Measurements from ENCODE around the gene AGBL1.
A peak's percentile ranks its signal among the peaks of the same experiment; 100 is the strongest.

The AGBL1 gene

DNA sequence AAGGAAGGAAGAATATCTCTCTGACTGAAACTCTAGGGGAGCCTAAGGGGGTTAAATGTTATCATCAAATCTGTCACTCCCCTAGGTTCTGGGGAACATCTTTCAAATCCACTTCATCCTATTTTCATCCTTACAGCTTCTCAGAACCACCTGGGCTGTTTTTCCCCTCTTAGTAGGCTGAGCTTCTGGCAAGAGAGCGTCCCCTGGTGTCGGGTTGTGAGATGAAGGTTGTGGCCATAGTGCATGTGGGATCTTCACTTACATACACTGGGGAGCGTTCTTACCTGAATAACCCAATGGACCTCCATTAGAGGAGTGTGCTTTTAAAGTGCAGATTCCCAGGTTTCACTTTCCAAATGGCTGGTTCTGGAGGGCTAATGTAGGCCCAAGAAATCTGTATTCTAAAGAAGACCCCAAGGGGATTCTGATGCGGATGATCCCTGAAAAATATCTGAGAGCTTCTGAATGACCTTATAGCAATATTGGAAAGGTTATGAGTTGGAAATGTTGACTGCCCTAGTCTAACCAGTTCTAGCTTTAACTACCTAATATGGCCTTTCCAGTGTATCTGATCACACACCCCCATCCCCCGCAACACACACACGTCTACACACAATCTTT lies 663.7 kb downstream of the AGBL1 start:
- H3K4me3 ChIP-seq (ENCODE audit: low read depth, low read length): no peak overlapping the region
- peak; percentile 31 for DNase-seq (ENCODE audit: low read depth)
- TF ChIP-seq, protein P1, sequence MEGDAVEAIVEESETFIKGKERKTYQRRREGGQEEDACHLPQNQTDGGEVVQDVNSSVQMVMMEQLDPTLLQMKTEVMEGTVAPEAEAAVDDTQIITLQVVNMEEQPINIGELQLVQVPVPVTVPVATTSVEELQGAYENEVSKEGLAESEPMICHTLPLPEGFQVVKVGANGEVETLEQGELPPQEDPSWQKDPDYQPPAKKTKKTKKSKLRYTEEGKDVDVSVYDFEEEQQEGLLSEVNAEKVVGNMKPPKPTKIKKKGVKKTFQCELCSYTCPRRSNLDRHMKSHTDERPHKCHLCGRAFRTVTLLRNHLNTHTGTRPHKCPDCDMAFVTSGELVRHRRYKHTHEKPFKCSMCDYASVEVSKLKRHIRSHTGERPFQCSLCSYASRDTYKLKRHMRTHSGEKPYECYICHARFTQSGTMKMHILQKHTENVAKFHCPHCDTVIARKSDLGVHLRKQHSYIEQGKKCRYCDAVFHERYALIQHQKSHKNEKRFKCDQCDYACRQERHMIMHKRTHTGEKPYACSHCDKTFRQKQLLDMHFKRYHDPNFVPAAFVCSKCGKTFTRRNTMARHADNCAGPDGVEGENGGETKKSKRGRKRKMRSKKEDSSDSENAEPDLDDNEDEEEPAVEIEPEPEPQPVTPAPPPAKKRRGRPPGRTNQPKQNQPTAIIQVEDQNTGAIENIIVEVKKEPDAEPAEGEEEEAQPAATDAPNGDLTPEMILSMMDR (IDR thresholded peaks at IDR 0.05; ENCODE audit: control insufficient read depth, extremely low read depth, insufficient read depth): peak; percentile 83

DNA sequence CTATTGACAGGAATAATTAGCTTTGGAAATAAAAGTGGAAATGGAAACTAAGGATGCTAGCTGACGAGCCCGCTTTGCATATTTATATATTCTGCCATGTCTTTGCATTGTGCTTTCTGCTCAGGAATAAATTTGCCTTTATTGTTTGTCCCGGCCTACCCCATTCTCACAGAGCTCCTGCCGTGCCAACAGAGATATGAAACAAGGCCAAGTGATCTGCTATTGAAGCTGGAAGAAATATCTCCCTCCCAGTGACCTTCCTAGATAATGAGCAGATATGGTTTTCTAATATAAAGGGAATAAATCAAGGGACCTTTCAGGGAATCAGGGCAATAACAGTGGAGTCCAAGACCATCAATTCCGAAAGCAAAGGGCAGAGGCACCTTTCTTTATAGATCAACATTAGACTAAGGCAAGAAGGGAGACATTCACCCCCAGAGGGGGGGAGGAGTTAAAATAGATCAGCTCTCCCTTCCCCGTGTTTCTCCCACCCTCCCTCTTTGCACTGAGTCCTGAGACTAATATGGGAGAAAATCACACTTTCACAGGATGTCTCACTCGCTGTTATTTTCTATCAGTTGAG lies 664.6 kb downstream of the AGBL1 start:
- no peak overlapping the region for H3K4me3 ChIP-seq (ENCODE audit: low read depth, low read length)
- DNase-seq (ENCODE audit: low read depth): no peak
- TF ChIP-seq, protein P1 (IDR thresholded peaks at IDR 0.05; ENCODE audit: control insufficient read depth, extremely low read depth, insufficient read depth): no peak

DNA sequence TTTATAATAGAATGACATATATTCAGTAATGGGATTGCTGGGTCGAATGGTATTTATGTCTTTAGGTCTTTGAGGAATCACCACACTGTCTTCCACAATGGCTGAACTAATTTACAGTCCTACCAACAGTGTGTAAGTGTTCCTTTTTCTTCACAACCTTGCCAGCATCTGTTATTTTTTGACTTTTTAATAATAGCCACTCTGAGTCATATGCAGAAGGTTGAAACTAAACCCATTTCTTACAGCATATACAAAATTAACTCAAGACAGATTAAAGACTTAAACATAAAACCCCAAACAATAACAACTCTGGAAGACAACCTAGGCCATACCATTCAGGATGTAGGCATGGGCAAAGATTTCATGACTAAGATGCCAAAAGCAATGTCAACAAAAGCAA lies 671.4 kb downstream of the AGBL1 start:
- TF ChIP-seq, protein P1 (IDR thresholded peaks at IDR 0.05; ENCODE audit: control insufficient read depth, extremely low read depth, insufficient read depth): no peak
- no peak for DNase-seq (ENCODE audit: low read depth)
- H3K4me3 ChIP-seq (ENCODE audit: low read depth, low read length): no peak overlapping the region

DNA sequence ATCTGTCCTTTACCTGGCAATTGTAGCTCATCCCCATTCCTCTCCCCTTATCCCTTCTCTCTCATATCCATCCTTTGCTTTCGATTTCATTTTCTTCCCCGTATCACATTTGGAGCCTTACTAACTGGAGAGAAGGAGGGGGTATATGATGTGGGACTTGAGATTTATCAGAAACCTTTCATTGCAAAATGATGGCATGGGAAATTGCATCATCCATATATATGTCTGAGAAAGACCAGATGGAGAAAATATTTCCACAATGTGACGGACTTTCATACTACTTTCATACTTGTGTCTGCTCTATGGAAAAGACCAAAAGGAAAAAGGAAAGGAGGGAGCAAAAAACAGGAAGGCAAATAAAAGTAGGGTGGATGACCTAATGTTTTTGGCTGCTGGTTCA lies 675.2 kb downstream of the AGBL1 start:
- no peak overlapping the region for H3K4me3 ChIP-seq (ENCODE audit: low read depth, low read length)
- TF ChIP-seq, protein P1 (IDR thresholded peaks at IDR 0.05; ENCODE audit: control insufficient read depth, extremely low read depth, insufficient read depth): no peak
- DNase-seq (ENCODE audit: low read depth): no peak

DNA sequence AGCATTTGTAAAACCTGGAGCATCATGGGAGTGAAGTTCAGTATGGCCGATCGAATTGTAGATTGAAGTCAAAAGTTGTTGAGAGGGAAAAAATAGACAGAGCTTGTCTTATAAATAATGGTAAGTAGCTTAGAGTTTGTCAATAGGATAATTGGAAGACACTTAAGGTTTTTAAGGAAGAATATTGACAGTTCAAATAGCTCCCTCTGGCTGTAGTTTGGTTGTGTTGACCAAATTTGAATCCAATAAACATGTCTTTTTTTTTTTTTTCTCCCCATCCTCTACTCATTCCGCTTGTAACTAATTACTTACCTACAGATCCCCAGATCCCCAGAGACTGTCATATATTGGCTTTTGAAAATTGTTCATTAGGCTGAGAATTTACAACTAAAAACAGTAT lies 677.0 kb downstream of the AGBL1 start:
- TF ChIP-seq, protein P1 (IDR thresholded peaks at IDR 0.05; ENCODE audit: control insufficient read depth, extremely low read depth, insufficient read depth): peak; percentile 39
- H3K4me3 ChIP-seq (ENCODE audit: low read depth, low read length): no peak overlapping the region
- DNase-seq (ENCODE audit: low read depth): peak; percentile 27

DNA sequence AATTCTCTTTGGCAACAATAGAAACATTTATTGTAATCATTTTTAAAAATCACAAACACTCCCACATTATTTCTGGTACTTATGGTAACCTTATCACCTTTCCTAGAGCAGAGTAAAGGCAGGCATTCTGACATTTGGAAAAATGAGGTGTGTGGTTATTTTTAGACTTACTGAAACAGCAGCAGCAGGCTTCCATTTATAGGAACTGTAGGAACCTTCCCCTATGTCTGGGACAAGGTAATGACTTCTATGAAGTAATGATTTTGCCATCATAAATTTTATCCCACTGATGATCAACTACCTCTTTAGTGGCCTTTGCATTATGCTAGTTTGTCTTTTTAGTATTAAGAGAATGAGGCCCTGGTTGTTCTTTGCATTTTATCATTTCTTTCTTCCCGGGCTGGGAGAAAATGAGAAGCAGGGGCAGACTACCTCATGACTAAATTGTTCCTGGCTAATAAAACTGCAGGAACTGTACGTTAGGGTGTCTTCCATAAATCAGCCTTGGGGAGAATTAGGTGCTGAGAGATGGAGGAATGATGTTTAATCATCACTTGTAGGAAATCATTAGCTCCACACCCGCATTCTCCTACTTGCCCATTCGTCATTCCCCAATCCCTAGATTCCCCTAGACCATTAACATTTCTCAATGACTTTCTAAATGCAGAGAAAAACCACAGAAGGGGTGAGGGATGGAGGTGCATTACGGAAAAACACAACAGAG lies 680.3 kb downstream of the AGBL1 start:
- TF ChIP-seq, protein P1 (IDR thresholded peaks at IDR 0.05; ENCODE audit: control insufficient read depth, extremely low read depth, insufficient read depth): no peak
- no peak overlapping the region for H3K4me3 ChIP-seq (ENCODE audit: low read depth, low read length)
- DNase-seq (ENCODE audit: low read depth): no peak

Data from LNCaP clone FGC (cell line).